NCI-H446 (cell line): Measurements from ENCODE around the gene PFKFB3.
"Not testable (repeated sequence)": the region's sequence is repeated elsewhere in the genome, so short reads cannot be mapped to it uniquely, and the experiment has no call there.

Experiments used
- DNase-seq, 2 experiments: peaks; one replicate each; lab custom pipeline; 2025; lab: John Stamatoyannopoulos, UW

Gene PFKFB3

DNA sequence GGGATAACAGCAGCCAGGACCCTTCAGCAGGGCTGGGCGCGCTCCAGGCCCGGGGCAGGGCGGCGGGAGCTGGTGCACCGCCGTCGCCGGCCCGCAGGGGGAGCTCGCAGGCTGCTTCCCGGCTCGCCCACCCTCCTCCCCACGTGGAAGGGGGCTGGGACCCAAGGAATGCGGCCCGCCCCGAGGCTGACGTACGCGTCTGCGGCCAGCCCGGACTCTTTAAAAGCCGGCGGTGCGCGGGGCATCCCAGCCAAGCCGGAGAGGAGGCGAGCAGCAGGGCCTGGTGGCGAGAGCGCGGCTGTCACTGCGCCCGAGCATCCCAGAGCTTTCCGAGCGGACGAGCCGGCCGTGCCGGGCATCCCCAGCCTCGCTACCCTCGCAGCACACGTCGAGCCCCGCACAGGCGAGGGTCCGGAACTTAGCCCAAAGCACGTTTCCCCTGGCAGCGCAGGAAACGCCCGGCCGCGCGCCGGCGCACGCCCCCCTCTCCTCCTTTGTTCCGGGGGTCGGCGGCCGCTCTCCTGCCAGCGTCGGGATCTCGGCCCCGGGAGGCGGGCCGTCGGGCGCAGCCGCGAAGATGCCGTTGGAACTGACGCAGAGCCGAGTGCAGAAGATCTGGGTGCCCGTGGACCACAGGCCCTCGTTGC is at the start of gene PFKFB3:
TSS of gene PFKFB3 (plus strand) at position 249 of the 647 bp plus-strand sequence. CDS start at position 578, 329 bp downstream.
- DNase-seq, result peak; percentile 57 to 80

DNA sequence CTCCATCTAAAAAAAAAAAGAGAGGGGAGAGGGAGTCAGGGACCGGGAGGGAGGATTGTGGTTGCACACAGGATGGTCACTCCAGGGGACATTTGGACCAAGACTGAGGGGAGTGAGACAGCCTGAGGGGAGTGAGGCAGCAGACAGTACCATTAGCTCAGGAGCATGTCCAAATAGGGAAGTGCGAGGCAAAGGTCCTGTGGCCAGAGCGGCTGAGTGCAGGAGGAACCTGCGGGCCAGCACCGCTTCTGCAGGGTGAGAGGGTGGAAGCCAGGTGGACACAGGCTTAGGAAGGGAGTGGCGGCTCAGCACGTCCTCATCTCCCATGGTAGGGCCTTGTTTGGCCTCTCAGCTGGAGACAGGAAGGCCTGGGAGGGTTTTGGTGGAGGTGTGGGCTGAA is 48.9 kb upstream of the PFKFB3 start:
- no peak for DNase-seq

DNA sequence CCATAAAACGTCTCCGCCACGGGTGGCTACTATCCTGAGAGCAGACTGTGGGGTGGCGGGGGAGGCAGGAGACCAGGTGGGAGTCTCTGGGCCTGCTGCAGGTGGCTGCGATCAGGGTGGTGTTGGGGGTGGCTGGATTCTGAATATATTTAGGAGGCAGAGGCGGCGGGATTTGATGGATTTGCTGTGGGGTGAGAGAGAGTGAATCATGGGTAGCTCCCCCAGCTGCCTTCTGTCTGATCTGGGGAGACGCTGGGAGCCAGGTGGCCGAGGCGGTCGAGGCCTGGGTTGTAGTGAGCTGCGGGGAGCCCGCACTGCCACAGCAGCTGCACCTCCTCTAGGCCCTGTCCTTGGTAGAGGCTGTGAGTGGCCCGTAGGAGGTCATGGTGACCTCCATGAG is 48.2 kb upstream of the PFKFB3 start:
- no peak for DNase-seq

GRCh38 chr10:6158276-6158675 is 44.5 kb upstream of the PFKFB3 start:
- no peak for DNase-seq

DNA sequence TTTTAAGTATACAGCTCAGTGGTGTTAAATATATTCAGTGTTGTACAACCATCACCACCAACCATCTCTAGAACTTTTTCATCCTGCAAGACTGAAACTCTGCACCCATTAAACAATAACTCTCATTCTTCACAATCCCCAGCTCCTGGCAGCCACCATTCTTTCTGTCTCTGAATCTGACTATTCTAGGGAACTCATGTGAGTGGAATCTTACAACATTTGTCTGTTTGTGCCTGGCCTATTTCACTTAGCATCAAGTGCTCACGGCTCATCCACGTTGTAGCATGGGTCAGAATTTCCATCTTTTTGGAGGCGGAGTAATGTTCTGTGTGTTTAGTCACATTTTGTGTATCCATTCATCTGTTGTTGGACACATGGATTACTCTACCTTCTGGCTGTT is 40.8 kb upstream of the PFKFB3 start:
- no peak for DNase-seq

DNA sequence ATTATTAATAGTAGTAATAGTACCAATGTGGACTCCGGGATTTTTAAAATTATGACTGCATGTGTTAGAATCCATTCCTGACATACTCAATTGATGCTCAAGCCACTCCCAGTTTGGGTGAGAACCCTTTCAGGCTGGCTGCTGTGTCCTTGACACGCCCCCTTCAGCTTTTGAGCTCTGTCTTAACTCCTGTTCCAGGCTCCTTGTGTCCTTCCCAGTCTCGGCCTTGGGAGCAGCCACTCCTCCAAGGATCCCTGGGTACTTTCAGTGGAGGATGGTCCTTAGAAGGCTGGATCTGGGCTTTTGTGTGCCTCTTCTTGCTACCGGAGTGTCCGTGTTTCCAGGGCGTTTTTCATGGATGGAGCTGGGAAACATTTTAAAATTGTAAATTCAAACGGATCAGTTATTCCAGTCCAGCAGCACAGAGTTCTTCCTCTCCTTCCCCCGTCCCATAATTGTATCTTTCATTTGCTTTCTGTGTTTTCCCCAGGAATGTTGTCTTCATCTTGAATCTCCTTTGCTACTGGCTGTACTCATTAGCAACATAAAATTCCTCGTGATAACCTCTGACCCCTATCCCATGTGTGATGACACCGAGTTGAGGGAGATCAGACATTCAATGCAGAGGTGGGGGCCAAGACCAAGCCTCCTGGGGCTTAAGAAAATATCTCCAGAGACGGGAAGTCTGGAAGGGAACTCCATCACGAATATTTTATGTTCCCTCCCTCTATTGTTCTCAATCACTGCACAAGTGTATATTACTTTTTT is 40.0 kb upstream of the PFKFB3 start:
- DNase-seq, result no peak

GRCh38 chr10:6163364-6164270 is 39.1 kb upstream of the PFKFB3 start:
- peak; percentile 40 to 90 for DNase-seq

GRCh38 chr10:6164271-6165095 is 38.2 kb upstream of the PFKFB3 start:
- no peak for DNase-seq

- DNase-seq, result no peak
Measured at GRCh38 chr10:6165221-6165725, 37.5 kb upstream of the PFKFB3 start.

- not testable (repeated sequence) for DNase-seq
Measured at GRCh38 chr10:6165933-6166332, 36.8 kb upstream of the PFKFB3 start.

DNA sequence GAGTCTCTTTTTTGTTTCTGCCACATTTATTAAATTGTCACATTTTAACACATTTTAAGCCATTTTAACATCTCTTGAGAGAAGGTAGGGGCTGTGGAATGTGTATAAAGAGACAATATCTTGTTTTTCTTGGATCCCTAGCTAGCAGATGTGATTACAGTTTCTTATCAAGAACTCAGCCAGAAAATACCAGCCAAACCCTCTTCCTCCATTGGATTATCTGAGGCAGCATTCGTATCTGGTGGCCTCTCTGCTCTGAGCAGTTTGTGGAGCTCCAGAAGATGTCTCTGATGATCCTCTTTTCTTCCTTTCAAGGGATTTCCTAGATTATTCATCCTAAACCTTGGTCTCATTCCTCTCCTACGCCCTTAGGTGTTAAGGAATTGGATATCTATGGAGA is 35.3 kb upstream of the PFKFB3 start:
- DNase-seq, result no peak

- no peak for DNase-seq
Measured at GRCh38 chr10:6168084-6168483, 34.6 kb upstream of the PFKFB3 start.

DNA sequence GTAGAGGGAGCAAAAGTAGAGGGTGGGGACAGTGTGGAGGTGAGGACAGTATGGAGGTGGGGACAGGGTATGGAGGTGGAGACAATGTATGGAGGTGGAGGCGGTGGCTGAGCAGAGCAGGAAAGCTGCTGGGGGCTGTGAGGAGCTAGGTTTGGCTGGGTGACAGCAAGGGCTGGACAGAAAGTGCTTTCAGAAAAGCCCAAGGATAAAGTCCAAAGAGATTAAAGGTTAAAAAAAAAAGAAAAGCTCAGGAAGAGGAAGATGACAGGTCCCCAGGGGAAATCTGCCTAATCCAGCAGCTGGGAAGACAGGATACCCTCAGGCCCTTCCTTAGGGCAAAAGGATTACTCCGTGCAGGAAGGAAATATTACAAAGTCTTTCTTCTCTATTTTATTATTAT is 32.1 kb upstream of the PFKFB3 start:
- no peak for DNase-seq

GRCh38 chr10:6171881-6172695 is 30.6 kb upstream of the PFKFB3 start:
- DNase-seq, result peak in 1 of 2 experiments; percentile 17

DNA sequence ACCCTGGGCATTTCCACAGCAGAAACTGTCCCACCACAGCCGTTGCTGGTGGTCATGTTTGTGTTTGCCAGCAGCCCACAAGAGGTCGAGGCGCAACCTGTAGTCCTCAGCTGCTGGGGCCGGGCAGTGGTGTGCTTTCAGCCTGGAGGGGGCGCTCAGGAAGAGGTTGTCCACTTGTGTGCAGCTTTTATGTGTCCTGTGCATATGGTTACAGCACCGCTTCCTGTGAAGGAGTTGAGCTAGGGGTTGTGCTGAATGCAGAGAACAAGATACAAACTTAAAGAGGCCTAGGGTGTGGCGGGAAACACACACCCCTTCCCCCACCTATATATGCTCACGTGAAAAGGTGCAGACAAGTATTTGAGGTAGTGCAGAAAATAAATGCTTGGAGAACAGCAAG is 29.5 kb upstream of the PFKFB3 start:
- DNase-seq, result no peak

DNA sequence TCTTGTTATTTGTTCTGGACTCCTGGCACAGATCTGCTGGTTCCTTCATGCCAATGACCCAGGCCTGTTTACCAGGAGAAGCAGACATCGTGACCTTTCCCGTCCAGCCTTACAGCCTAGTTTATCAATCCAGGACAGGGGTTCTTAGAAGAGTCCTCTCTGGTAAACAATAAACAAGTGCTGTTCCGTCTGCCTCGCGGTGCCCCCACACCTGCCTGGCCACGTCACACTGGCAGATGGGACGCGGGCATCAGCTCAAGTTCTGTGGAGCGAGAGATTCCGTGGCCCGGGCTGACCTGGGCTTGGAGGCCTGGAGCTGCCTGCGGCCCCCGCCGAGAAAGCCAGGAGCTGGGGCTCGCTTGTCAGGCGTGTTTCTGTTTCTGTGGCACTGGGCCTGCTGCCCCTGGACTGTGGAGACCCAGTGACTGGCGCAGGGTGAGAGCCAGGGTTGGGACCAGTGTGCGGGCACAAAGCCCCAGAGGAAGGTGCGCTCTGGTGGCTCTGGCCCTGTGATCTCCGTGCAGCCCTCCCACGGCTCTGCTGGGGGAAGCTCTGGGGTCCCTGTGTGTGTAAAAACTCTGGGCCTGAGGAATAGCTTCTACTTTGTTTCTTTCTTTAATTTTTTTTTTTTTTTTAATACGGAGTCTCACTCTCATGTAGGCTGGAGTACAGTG is 28.4 kb upstream of the PFKFB3 start:
- DNase-seq, result no peak

DNA sequence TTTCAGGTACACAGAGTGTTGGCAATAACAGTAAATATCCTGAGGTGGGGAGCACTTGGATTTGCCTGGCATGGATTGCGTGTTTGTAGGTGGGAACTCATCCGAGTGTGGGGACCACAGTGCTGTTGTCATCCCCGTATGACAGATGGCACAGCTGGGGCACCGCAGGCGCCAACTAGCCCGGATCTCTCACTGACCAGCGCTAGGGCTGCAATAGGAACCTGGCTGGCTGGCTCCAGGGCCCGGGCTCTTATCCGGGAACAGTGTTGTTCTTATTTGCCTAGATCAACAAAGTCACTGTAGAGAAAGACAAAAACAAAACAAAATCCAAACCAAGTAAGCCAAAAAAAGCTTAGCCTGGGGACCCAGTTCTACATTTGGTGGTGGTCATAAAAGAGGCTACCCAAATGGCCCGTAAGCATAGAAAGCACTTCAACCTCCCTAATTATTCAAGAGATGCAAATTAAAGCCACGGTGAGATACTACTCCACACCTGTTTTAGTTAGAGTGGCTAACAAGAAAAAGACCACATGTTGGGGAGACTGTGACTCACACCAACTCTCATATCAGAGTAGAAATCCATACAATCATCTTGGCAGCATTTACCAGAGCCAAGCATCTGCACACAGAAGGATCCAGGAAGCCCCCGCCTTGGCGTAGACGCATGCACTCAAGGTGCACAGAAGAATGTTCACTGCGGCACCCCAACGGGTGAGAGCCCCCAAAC is 27.2 kb upstream of the PFKFB3 start:
- no peak for DNase-seq

DNA sequence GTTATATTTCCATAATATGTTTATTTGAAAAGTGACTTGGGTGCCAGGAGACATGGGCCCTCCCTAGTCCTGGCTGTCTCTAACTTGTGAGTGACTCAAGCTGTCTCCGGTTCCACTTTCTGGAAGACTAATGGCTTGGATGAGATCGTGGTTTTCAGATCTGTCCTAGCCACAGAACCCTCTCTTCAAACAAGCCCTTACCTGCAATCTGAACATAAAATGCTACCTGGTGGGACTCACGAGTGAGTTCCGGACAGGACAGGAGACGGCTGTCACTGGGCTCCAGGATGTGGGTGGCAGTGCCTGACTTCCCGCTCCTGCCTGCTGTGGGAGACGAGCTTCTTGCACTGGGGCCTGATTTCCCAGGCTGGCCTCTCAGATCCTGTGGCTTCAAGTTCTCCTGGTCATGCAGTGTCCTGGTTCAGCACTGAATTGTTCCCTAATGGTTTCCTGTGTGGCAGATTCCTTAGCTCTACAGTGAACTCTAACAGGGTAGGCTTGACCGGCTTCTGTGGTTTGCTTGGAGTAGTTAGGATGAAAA is 26.0 kb upstream of the PFKFB3 start:
- no peak for DNase-seq

DNA sequence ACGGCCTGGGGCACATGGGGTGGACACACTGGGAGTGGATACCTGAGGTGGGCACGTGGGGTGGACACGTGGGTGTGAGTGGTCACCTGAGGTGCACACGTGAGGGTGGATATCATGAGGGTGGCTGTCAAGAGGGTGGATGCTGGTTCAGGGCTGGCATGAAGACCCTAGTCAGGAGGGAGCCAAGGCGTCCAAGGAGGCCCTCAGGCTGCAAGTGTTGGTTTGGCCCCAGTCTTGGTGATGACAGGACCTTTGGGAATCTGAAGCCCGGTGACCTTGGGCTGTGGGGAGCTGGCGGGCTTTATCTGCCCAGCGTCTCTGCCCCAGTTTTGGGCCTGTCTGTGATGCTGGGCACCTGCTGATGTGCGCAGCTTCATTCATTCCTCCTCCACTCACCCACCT is 24.9 kb upstream of the PFKFB3 start:
- no peak for DNase-seq
